ENCODE results near the gene OSBPL10.
A peak's percentile ranks its signal among the peaks of the same experiment; 100 is the strongest.

OSBPL10 gene

DNA sequence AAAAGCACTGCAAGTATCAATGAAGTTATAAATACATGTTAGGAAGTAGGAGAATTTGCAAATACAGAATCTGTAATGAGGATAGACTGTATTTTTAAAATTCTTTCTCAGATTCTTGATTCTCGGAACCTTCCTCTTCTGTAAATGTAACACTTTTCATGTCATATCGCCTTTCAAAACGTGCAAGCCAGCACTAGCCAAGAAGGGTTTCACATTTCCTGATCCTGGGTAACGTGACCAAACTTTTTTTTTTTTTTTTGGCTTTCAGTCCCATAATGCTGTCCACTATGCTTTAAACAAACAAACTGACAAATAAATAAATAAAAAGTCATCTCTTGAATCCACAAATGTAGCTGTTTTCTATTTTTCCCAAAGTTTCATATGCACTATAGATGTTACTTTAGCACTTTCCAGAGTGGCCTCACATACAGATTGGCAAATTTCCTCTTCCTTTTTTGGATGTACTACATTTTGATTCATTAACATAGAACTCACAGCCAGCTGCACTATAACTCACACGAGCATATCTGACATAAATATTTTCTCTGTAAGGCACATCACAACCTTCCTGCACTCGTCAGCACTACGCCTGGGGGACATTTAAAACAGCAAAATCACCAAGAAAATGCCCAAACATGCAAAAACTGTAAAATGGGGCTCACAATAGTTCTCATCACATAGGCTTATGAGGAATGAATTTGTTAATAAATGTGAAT is 208.1 kb downstream of the OSBPL10 start:
- no peak for DNase-seq (ENCODE audit: low read depth, low spot score)

DNA sequence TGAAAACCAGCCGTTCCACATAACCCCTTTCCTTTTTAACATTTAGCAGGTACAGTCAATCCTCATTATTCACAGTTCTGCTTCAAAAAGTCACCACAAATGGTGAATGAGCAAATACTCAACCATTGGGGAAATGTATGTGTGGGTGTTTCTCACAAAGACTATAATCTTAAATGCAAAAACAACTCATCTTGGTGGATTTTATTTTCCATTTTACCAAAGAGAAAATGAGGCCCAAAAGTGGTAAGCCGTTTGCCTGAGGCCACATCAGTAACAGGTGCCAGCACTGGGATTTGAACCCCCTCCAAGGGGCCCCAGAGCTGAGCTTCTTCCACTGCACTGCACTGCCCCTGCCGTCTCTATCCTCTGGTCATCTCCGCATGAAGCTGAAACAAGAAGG is 208.8 kb downstream of the OSBPL10 start:
- no peak for DNase-seq (ENCODE audit: low read depth, low spot score)

- no peak for DNase-seq (ENCODE audit: low read depth, low spot score)
Measured at GRCh38 chr3:31770822-31771326, 210.2 kb downstream of the OSBPL10 start.

GRCh38 chr3:31768479-31769125 is 212.5 kb downstream of the OSBPL10 start:
- peak; percentile 20 for DNase-seq (ENCODE audit: low read depth, low spot score)

DNA sequence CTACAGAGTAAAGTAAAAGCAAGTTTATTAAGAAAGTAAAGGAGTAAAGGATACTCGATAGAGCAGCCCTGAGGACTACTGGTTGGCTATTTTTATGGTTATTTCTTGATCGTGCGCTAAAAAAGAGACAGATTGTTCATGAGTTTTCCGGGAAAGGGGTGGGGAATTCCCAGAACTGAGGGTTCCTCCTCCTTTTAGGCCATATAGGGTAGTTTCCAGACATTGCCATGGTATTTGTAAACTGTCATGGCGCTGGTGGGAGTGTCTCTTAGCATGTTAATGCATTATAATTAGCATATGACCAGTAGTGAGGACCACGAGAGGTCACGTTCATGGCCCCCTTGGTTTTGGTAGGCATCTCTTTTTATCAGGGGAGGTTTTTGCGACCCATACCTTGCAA is 213.1 kb downstream of the OSBPL10 start:
- no peak for DNase-seq (ENCODE audit: low read depth, low spot score)

DNA sequence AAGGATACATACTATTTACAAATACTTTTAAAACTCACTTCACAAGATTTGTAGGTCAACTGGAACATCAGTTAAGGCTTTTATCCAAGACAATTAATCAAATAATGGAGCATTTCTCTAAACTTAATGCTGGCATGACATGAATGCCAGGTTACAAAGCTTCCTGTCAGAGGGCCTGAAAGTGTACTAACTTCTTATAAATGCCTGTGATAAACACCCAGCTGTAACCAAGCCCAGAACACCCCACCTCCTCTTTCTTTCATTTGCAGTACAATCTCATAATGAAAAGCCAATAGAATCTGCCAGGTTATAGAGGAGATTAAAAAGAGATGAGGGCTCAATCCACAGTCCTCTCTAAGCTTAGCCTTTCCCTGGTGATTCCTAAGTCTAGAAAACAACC is 214.4 kb downstream of the OSBPL10 start:
- no peak for DNase-seq (ENCODE audit: low read depth, low spot score)

DNA sequence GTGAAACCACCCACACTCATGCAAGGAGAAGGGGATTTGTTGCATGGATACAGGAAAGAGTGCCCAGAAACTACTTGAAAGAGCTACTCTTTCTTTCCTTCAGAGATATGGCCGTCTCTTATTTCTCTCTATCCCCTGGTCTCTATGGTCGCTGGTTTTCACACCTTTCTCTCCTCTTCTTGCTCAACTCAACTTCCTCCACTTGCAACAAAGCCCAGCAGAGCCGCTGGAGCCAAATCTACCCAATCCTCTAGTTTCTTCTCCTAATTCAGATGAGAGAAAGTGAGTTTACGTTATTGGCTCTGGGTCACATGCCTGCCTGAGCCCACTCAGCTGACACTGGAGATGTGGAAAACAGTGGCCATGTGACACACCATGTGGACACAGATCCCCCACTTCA is 215.2 kb downstream of the OSBPL10 start:
- no peak for DNase-seq (ENCODE audit: low read depth, low spot score)

GRCh38 chr3:31763731-31764130 is 217.3 kb downstream of the OSBPL10 start:
- DNase-seq (ENCODE audit: low read depth, low spot score) = no peak

DNA sequence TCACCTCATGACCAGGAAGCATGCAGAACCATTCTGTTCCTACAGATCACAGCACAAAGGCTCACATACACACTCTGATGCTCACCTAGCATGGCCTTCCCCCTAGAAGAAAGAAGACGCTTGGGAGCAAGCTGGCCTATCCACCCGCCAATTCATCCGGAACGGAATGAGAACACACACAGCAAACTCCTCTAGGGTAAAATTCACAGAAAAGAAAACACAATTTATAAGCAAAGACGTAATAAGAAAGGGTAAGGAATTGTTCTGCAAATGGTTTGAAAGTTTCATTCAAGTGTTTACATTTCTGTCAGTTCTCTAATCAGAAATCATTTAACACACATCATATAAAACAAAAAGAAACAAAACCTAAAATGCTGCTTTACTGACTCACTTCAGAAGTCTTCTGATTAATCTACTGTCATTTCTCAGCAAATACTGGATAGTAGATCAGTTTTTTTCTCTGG is 218.1 kb downstream of the OSBPL10 start:
- DNase-seq (ENCODE audit: low read depth, low spot score) = no peak

GRCh38 chr3:31762097-31762764 is 218.8 kb downstream of the OSBPL10 start:
- no peak for DNase-seq (ENCODE audit: low read depth, low spot score)

GRCh38 chr3:31760654-31761053 is 220.4 kb downstream of the OSBPL10 start:
- DNase-seq (ENCODE audit: low read depth, low spot score) = no peak

DNA sequence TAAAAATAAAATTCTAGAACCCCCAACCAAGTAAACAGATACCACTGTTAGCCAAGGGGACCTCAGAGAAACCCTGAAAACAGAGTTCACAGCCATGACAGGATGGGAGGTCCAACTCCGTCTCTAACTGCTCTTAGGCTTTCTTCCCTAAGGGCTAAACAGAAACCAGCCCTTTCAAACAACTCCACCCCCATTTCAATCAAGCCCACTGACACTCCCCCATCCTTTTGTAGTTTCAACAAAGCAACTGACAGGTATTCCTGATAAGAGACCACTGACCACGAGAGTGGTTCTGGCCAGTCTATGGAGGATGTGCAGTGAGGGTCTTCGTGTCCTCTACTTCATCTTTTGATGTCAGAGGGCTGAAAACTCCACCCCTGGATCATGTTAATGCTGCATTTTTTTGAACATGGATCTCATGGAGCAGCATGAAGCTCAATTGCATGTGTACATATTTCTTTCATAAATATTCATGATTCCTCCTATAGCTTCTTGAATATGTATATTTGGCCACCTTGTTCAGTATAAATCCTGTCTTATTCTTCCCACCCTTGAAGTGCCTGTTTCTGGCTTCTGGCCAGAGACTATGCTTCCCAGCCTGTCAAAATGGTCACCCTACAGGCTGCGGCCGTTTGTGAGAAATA is 222.6 kb downstream of the OSBPL10 start:
- DNase-seq (ENCODE audit: low read depth, low spot score) = no peak

- DNase-seq (ENCODE audit: low read depth, low spot score) = no peak
Measured at GRCh38 chr3:31755926-31756658, 225.0 kb downstream of the OSBPL10 start.

GRCh38 chr3:31754575-31755278 is 226.3 kb downstream of the OSBPL10 start:
- no peak for DNase-seq (ENCODE audit: low read depth, low spot score)

DNA sequence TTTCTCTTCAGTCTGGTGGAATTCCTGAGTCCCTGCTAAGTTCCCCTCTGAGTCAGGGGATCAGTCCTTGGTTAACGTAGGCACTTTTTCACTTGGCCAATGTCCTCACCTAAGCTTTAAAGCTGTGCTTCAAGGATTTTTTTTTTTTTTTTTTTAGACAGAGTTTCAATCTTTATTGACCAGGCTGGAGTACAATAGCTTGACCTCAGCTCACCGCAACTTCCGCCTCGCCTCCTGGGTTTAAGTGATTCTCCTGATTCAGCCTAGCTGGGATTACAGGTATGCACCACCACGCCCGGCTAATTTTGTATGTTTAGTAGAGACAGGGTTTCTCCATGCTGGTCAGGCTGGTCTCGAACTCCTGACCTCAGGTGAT is 228.0 kb downstream of the OSBPL10 start:
- DNase-seq (ENCODE audit: low read depth, low spot score) = no peak

DNA sequence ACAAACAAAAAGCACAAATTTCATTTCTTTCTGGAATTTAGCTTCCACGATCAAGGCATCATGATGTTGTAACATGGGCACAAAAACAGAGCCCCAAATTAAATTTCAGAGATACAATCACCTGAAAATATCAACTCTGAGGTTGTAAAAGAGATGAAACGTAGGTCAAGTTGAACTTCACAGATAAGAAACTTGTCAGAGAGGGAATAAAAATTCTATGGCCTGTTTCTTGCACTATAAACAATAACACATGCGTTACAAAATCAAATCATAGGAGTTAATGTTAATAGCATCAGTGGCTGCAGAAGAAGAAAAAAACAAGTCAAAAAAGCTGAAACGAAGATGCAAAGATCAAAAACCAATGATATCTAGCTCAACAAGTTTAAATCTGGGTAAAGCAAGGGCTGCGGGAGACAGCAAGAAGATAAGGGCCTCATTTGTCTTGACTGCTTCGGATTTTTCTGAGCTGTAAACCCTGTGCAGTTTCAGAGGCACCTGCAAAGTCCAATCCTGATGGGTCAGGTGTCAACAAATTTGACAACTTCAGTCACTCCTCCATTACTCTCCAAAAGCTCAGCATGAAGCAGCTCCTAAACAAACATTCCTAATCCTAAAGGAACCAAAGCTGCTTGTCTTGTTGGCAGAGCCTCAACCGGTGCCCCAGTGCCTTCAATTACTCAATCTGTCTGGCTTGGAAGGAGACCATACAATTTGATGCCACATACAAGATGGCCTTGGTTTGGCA is 228.6 kb downstream of the OSBPL10 start:
- no peak for DNase-seq (ENCODE audit: low read depth, low spot score)

GRCh38 chr3:31750341-31750740 is 230.7 kb downstream of the OSBPL10 start:
- no peak for DNase-seq (ENCODE audit: low read depth, low spot score)

GRCh38 chr3:31748933-31749295 is 232.1 kb downstream of the OSBPL10 start:
- DNase-seq (ENCODE audit: low read depth, low spot score) = no peak

DNA sequence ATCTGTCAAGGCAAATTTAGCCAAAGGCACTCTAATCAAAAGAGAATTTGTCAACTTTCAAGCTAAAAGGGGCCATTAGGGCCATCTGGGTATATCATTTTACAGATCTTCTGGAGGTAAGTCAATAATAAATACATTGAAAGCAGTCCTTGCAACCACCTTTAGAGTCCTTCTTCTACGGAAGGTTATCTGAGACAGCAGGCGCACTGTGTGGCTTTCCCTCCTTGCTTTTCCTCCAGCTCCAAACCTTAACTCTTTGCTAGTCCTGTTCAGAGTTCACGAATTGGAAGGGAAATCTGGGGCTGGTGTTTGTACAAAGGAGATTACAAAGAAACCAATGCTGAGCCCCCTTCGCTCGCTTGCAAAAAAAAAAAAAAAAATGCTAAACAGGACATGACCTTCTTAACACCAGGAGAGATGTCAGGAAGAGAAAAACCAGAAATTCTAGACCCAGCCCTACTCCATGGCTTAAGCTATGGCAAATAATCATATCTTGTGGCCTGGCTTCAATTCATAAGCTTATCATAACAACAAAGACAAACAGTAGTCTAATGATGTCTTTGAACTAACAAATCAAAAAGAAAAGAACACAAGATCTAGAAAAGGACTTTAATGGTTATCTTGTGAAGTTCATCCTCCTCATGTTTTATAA is 232.7 kb downstream of the OSBPL10 start:
- no peak for DNase-seq (ENCODE audit: low read depth, low spot score)

DNA sequence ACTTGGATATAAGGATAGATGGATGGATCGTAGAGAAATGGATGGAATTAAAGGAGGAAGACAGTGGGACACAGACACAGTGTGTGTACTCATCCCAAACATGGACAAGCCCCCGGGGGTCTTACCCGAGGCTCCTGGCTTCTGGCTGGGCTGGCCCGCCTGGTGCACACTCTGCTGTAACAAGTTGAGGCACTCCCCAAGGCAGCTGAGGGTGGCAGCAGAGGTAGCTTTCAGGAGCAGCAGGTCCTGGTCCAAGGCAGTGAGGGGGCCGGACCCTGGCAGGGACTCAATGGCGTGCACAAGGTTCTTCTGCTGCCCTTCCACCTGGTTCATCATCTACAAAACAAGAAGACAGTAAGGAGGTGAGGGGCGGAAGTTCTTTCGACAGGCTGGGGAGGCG is 233.3 kb downstream of the OSBPL10 start:
- DNase-seq (ENCODE audit: low read depth, low spot score) = no peak

Data from activated naive CD8-positive, alpha-beta T cell treated with anti-CD3 and anti-CD28 coated beads, Interleukin-2, amount 50 U/mL, for 16 hours (primary cell).